GM18511 (cell line): Measurements from ENCODE around the gene PDE8A.
"Not testable (repeated sequence)": the region's sequence is repeated elsewhere in the genome, so short reads cannot be mapped to it uniquely, and the experiment has no call there.

Source experiments
- ATAC-seq: cut with Tn5 transposase; IDR thresholded peaks from one replicate; pipeline ENCODE4 v1.9.1; 2021; ENCODE audit warnings: mild to moderate bottlenecking, moderate library complexity; ENCODE audit not compliant: unreplicated experiment

Gene PDE8A

DNA sequence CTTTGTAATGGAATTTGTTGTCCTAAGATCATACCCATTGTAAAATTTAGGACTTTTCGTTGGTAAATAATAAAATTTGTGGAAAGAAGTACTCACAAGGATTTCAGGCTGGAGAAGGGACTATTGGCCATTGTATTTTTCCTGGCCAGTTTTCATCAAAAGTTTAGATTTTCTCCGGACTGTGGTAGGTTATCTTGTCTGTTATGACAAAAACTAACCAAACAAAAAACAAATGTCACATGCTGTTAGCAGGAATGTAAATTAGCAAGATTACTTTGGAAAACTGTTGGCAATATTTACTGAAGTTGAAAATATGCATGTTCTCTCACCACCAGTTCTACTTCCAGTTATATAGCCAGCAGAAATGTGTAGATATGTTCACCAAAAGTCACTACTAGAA is 27.8 kb downstream of the PDE8A start:
- no peak for ATAC-seq

- peak; percentile 38 for ATAC-seq
Measured at GRCh38 chr15:85010071-85010385, 28.4 kb downstream of the PDE8A start.

GRCh38 chr15:85010386-85011159 is 28.9 kb downstream of the PDE8A start:
- ATAC-seq, result peak; percentile 48

GRCh38 chr15:85011160-85011571 is 29.5 kb downstream of the PDE8A start:
- no peak for ATAC-seq

GRCh38 chr15:85011724-85012123 is 30.1 kb downstream of the PDE8A start:
- ATAC-seq, result not testable (repeated sequence)

DNA sequence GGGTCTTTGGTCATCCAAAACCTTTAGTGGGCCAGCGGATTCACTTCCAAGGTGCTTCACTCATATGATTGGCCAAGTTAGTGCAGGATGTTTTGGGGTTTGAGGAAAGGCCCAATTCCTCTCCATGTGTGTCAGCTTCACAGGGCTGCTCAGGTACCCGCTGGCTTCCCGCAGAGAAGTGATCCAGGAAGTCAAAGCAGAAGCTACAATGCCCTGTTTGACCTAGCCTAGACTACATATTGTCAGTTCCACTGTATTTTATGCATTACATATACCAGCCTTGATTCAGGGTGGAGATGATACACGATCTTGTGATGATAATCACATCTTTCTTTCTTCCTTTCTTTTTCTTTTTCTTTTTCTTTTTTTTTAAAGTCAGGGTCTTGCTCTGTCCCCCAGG is 32.1 kb downstream of the PDE8A start:
- ATAC-seq, result no peak

- no peak for ATAC-seq
Measured at GRCh38 chr15:85014932-85015331, 33.3 kb downstream of the PDE8A start.

- ATAC-seq, result no peak
Measured at GRCh38 chr15:85016275-85016674, 34.6 kb downstream of the PDE8A start.

DNA sequence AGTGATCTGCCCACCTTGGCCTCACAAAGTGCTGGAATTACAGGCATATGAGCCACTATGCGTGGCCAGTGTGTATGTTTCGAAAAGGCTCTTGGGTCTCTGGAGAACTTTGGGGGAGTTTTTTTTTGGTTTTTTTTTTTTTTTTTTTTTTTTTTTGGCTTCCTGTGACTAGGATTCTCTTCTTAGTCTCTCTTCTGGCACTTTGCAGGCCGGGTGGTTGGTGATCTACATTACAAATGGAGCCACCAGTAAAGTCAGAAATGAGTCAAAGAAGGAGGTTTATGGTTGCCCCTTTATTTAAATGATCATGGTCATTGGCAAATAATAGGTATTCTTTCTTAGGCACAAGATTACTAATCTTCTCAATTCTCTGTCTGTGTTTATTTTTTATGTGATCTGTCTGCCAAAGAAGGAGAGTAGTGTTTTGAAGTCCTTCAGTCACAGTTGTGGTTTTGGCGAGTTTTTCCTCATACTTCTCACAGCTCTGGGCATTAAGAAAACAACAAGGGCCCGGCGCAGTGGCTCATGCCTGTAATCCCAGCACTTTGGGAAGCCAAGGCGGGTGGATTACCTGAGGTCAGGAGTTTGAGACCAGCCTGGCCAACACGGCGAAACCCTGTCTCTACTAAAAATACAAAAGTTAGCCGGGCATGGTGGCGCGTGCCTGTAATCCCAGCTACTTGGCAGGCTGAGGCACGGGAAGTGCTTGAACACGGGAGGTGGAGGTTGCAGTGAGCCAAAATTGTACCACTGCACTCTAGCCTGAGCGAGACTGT is 38.3 kb downstream of the PDE8A start:
- peak; percentile 65 for ATAC-seq

DNA sequence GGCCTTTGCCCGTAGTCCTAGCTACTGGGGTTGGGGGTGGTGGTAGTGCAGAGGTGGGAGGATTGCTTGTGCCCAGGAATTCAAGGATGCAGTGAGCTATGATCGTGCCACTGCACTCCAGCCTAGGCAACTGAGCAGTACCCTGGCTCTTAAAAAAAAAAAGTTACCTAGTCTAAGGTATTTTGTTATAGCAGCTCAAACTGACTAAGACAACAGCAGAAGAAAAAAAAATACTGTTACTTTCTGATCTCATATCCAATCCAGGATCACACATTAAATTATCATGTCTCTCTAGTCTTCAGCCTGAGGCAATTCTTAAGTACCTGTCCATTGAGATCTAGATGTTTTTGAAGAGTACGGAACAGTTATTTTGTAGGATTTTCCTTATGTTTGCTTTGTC is 39.8 kb downstream of the PDE8A start:
- no peak for ATAC-seq

- no peak for ATAC-seq
Measured at GRCh38 chr15:85022860-85023403, 41.3 kb downstream of the PDE8A start.

- ATAC-seq, result no peak
Measured at GRCh38 chr15:85024003-85024402, 42.3 kb downstream of the PDE8A start.

GRCh38 chr15:85024509-85025336 is 43.1 kb downstream of the PDE8A start:
- no peak for ATAC-seq

DNA sequence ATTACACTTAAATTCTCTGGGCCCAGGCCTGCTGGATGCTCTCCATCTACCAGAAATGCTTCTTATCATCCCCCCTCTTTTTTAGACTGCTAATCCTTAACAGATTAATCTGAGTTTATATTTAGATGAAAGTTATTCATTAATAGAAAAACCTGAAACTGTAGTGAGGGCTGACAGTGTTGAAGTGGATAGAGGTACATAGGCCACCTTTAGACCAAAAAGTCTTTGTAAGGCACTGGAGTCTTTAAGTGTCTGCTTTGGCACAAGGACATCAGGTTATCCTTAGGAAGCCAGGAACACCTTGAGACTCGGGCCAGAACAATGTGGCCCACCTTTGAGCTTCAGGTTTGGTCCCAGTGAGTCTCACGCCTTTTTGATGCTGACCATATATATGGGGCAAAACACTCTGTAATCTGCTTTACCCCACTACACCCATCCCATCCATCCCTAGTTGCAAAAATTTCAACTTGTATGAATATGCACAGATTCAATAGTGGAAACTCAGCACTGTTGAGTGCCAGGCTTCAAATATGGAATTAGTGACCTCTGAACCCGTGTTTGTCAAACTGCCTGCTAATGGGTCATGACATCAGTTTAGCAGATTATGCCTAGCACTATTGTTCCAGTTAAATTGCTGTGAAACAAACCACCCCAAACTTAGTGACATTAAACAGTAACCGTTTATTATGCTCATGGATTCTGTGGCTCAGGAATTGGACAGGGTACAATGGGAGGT is 44.0 kb downstream of the PDE8A start:
- ATAC-seq, result peak; percentile 42

DNA sequence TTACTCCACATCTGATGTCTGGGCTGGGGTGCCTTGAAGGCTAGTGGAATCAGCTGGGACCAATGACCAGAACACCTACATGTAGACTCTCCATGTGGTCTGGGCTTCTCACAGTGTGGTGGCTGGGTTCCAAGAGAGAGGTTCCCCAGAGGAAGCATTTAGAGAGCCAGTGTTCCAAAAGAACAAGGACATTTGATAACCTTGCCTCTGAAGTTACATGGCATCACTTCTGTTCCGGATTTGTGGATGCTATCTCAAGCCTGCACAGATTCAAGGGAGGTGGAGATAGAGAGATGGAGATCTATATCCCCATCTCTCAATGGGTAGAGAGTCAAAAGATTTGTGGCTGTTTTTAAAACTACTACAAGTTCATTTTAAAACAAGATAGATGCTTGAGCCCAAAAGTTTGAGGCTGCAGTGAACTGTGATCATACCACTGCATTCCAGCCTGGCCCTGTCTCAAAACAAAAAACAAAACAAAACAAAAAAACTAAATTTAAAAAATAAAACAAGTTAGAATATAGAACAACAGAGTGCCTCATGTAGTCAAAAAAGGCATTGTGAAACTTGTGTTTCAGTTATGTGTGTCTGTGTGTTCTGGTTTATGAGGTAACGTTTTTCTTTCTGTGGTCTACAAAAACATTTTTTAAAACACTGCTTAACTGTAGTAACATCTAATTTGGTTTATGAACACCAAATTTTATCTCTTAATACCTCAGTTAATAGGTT is 44.8 kb downstream of the PDE8A start:
- peak; percentile 40 for ATAC-seq

DNA sequence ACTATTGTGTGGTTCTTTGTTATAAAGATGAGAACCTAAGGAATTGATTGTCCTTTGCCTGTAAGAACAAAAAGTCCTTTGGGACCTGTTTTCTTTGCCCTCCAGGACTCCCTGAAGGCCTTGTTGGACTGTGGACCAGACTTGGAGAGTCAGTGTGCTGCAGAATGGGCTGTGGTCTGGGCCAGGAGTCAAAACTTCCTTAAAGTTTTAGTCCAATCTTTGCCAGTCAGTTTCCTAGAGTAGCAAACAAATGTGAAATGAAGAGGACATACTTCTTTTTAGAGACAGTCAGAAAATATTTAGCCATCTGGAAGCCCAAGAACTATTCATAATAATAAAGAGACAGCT is 45.4 kb downstream of the PDE8A start:
- peak; percentile 17 for ATAC-seq

DNA sequence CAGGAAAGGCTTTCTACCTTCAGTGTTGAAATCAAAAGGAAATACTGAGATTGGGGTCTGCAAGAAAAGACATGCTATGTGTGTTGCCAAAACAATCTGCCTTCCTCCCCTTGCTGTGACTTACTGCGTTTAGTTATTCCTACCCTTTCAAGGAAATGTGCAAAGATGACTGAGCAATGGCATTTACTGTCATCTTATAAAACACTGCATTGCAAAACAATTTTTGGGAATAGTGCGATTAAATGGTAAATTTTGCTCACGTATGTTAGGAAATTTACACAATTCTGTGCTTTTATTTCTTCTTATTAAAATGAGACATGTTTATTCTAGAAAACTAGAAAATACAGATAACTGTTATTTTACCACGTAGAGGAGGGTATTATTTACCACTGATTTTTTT is 45.8 kb downstream of the PDE8A start:
- no peak for ATAC-seq

- ATAC-seq, result no peak
Measured at GRCh38 chr15:85028416-85028815, 46.8 kb downstream of the PDE8A start.

DNA sequence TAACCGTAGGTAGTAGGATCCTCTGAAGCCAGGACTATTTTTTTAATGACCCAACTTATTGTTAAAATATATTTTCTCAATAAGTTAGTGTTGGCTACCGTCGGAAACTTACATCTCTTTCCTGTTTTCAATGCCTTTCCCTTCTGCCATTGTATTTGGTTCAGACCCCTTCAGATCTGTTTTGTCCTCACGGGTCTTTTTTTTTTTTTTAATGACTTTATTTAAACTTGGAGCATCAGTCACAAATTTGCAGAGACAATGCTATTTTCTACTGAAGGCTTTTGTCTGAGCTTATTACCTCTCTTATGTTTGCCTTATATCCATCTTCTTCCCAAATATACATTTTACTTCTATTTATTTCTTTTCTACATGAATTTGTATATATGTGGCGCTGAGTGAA is 47.6 kb downstream of the PDE8A start:
- no peak for ATAC-seq

DNA sequence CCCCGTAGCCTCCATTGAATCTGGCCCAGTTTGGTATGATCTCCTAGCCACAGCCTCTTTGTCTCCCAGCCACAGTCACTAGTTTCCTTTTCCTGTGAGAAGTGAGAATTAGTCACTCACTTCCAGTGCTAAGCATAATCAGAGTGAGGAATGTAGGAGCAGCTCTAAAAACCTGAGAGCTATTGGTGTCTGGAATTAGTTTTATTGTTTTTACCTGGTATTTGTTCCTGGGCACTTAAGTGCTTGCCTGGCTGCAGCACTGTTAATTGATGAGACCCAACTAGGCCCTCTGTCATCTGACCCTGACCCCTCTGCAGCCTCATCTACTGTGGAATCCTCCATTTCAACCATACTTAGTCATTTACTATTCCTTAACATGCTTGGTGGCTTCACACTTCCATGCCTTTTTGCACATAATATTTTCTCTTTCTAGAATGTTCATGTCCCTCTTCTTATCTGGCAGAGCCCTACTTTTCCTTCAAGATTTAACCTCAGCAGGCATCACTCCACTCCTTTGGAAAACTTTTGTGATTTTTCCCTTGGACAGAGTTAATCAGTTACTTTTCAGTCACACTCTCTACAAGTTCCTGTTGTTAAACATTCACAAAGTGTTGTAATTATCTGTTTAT is 48.8 kb downstream of the PDE8A start:
- peak; percentile 46 for ATAC-seq
